ENCODE measurements around the gene ITPKB.

Gene ITPKB

GRCh38 chr1:226704169-226704937 lies 34.7 kb downstream of the ITPKB start:
- no peak for DNase-seq

DNA sequence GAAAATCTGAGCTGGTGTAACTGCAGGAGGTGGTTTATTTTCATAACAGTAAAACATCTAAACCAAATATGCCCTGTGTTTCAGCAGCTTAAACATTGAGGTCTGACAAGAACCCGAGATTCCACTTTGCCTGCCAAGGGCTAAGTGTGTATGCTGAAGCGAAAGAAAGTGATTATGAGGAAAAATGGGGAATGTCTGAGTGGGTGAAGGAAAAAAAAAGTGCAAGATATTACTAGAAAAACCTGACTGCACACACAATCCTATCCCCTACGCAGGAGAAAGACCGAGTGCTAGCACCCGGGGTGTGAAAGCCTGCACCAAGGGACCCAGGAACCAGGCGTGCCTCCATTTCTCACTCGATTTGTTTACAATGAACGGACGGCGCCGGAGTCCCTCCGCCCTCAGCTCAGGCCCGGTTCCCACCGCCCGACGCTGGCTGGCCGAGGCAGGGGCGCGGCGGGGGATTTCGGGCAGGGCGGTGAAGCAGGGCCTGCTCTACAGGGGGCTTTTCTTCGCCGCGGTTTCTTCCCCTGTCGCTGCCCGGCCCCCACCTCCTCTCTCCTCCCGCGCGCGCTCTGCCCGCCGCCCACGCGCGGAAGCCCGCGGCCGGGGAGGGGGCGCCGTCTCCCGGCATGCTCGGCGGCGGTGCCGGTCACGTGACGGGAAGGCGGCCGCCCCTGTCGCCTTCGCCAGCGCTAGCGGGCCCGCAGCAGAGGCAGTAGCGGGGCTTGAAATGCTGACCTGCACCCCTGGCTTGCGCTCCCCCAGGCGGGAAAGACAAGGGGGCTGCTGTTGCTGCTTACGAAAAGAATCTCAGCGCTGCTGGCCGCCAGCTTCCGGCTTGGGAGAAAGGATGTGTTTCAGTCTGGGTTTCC lies 35.9 kb downstream of the ITPKB start:
- peak; percentile 85 to 89 for DNase-seq

- no peak for DNase-seq
Observed at GRCh38 chr1:226702318-226702956, 36.6 kb downstream of the ITPKB start.

GRCh38 chr1:226700861-226701260 lies 38.2 kb downstream of the ITPKB start:
- DNase-seq: no peak

DNA sequence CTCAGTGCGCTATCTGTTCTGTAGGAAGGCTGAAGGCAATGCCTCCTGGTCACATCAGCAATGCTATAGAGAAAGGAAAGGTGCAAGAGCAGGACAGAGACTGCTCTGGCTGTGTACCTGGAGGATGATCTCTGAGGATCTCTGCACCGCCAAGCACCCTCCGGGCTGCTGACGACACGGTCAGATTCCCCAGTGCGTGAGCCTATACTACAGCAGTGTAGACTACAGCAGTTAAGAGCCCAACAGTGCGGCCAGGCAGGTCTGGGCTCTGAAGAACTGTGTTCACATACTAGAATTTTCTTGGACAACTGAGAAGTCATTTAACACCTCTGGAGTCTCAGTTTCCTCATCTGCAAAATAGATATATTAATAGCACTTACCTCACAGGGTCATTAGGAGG lies 39.9 kb downstream of the ITPKB start:
- DNase-seq: no peak

DNA sequence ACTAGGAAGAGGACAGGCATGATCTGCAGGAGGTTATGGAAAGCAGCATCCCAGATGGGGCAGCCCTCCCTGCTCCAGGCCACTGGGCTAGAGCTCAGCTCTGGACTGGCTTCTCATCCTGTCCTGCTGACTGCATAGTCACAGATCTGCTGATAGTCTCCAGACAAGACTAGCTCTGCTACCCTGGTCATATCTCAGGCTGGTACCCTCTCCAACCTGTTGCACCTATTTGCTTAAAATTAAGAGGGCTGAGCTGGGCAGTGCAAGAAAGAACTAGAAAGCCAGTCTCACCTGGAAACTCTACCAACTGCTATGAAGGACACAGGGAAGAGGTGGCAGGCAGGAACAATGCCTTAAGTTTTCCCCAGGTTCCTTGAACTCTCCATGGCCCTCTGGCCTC lies 40.4 kb downstream of the ITPKB start:
- no peak for DNase-seq

DNA sequence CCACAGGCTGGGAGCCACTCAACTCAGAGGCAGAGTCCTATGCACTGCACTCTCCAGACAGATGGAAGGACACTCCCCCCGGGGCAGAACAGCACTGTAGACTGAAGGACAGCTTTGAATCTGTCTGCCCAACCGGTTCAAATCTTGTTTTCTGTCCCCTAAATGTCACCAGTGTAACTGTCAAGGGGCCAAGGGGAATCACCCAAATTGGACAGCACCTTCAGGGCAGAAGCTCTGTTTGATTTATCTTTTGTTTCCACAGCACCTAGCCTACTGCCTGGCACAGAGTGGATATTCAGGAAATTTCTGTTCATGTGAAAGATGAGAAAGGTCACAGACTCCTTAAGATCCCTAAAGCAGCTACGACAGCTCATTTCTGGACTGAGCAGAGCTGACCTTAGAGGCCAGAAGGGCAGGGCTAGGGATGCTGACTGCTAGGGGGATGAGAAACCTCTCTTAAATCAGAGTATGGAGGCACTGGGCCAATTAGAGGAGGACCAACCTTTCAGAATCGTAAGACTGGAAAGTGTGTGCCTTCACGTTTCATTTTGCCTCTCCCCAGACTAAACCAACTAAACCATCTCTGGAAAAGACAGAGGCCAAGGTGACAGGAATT lies 41.0 kb downstream of the ITPKB start:
- DNase-seq: no peak

- DNase-seq: peak in 1 of 2 experiments; percentile 21
Observed at GRCh38 chr1:226697151-226697928, 41.7 kb downstream of the ITPKB start.

GRCh38 chr1:226696547-226696946 lies 42.5 kb downstream of the ITPKB start:
- no peak for DNase-seq

DNA sequence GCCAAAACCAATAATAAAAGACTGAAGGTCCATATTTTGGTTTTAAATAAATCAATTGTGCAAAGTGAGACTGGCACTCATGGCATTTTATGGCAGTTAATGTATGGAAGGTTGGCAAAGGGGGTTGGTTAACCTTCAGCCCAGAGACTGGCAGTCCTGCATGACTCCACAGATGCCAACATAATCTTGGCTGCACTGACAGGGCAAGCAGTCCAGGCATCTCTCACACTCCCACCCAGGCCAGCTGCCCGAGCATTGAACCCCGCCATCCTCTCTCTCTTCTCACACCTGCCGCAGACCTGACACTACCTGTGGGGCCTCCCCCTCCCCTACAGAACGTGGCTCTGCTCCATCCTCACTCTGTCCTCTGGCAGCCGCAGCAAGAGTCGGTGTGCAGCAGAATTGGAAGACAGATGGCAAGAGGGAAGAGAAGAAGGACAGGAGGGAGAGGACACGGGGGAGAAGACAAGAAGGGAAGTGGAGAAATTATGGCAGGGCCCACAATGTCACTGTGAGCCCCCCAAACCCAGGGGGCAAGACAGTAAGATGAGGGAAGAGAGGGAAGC lies 43.7 kb downstream of the ITPKB start:
- DNase-seq: no peak

- DNase-seq: no peak
Observed at GRCh38 chr1:226692823-226693222, 46.3 kb downstream of the ITPKB start.

GRCh38 chr1:226692051-226692792 lies 46.9 kb downstream of the ITPKB start:
- DNase-seq: no peak

DNA sequence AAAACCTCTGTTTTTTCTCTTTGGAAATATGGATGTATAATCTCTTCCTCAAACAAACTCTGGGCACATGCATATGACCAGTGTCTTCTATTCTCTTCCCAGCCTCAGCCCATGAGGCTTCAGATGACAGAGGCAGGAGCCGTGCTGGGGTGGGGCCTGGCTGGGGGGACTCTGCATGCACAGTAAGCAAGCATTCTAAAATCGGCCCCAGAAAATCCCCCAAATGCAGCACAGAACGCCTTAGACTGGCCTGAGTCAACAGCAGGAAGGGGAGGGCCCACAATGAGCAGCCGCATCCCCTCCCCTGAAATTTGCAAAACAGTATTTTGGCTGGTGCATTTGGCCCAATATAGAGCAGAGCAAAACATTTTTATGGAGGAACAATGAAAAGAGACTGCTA lies 47.8 kb downstream of the ITPKB start:
- peak in 1 of 2 experiments; percentile 67 for DNase-seq

GRCh38 chr1:226690460-226690982 lies 48.6 kb downstream of the ITPKB start:
- DNase-seq: peak; percentile 66 to 67

- DNase-seq: no peak
Observed at GRCh38 chr1:226688808-226689207, 50.3 kb downstream of the ITPKB start.

DNA sequence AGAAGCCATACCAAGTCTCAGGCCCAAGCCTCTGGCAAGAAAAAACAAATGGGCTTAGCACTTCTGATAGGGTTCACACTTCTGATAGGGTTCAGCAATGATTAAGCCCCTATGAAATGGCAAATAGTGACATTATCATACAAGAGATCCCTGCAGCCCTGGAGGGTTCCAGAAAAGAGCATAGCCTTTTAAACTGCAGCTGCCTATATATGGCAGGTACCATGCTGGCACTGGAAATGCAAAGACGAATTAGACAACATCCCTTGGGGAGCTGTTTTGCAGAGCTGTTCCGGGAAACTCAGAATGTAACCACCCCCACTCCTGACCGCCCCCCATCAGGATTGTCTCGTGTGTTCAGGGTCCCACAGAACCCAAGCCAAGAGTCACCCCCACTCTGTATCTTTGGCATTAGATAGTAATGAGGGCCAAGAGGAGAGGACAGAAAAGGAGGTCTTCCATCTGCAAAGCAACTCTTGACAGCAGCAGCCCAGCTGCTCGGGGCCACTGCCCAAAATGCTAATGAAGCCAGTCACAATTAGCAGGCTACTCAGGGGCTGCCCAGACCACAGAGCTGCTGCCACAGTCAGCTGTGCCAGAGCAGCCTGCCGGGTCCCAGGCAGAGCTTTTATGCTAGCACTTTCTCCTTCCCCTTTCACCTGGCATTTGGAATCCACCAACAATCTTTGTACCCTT lies 50.9 kb downstream of the ITPKB start:
- DNase-seq: no peak

DNA sequence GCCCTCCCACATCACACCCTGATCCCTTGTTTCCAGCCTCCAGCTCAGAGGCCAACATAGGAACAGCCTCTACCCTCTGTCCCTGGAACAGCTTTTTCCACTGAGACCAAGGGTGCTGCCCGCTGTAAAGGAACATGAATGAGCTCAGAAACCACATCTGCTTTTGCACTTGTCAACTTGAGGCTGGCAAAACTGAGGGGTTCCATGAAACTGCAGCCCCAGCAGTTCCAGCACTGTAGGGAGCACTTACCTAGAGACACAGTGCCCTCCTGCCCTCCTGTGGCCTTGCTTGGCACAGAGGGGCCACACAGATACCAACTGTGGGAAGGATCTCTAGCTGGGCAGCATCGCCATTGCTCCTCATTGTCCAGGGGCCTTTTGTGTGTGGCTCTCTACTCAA lies 51.7 kb downstream of the ITPKB start:
- DNase-seq: peak in 1 of 2 experiments; percentile 60

DNA sequence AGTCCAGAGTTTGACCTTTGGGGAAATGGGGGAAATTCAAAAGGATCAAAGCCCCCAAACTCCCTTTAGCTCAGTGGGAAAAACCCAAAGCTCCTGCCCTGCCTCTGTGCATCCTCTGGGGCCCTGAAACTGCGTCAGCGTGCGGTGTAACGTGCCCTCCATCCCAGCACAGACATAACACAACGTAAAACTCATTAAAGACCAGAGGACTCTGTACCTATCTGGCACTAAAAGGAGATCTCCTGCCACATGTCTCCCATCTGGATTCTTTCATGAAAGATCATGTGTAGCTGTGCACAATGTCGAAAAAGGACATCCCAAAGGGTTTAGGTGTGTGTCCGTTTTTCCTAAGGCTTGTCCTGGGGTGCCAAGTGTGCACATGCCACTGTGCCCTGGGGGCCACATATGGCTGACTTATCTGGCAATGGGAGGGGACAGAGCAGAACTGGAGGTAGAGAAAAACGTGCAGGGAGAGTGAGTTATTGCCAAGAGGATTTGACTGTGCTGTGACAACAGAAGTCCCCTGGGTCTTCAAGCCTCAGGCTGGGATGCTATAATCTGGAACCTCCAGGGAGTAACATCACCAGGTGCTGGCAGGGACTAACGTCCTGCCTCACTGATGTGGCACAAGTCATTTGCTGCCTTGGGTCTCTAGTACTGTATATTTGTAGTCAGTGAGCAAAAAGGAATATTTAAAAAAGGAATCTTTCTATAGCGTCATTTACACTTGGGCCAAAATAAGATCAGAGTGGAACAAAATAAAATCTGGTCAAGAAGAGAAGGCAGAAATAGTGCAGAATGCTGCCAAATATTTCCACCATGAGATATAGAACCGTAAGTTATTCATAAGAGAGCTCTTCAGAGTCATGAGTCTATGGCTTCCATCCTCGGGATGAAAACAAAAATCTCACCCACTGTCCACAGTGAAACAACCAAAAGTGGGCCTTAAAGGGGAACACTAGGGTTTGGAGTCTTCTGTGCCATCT lies 52.3 kb downstream of the ITPKB start:
- no peak for DNase-seq

Data from activated T-cell treated with anti-CD3 and anti-CD28 coated beads, Interleukin-2, amount 50 U/mL, for 48 hours (primary cell).